HepG2 (cell line): ENCODE results near the gene CDC27.

Experiments used
- BRCA1 ChIP-seq: sonication (generic); formaldehyde crosslinking; IDR thresholded peaks from 2 replicates; pipeline ENCODE4 v1.4.0; 2020; ENCODE audit warnings: missing genetic modification reagents
- ETV6 ChIP-seq: sonication (generic); formaldehyde crosslinking; conservative IDR thresholded peaks from 2 replicates; pipeline ENCODE4 v1.4.0; 2020; ENCODE audit warnings: missing genetic modification reagents
- HOXD1 ChIP-seq: sonication (generic); formaldehyde crosslinking; IDR thresholded peaks from 2 replicates; pipeline ENCODE4 v1.5.0; 2020; ENCODE audit warnings: missing genetic modification reagents
- IRF2 ChIP-seq: IDR thresholded peaks from 2 replicates; pipeline ENCODE4 v1.6.1; 2018; ENCODE audit warnings: missing genetic modification reagents, missing compliant biosample characterization
- KAT2B ChIP-seq: fragments of 150-350 bp; IDR thresholded peaks from 2 replicates; pipeline ENCODE4 v1.6.1; 2014; ENCODE audit warnings: low read depth, low read length, borderline replicate concordance
- NCOA2 ChIP-seq: sonication (generic); formaldehyde crosslinking; IDR thresholded peaks from 2 replicates; pipeline ENCODE4 v1.8.0; 2022; ENCODE audit warnings: inconsistent platforms
- PRPF4 ChIP-seq: fragments of 200-400 bp; formaldehyde crosslinking; IDR thresholded peaks from 2 replicates; pipeline ENCODE4 v1.6.1; 2016; ENCODE audit warnings: low read length, low read depth; ENCODE audit not compliant: poor library complexity, severe bottlenecking
- ZNF577 ChIP-seq: sonication (generic); formaldehyde crosslinking; IDR thresholded peaks from 2 replicates; pipeline ENCODE4 v1.4.0; 2020; ENCODE audit warnings: mild to moderate bottlenecking, low read depth, missing genetic modification reagents, borderline replicate concordance
- TF ChIP-seq, protein P1 (sequence below): sonication (generic); formaldehyde crosslinking; IDR thresholded peaks from 2 replicates; pipeline ENCODE4 v1.5.0; 2020; ENCODE audit warnings: mild to moderate bottlenecking, missing genetic modification reagents, moderate library complexity
- TF ChIP-seq, protein P2 (sequence below): sonication (generic); formaldehyde crosslinking; IDR thresholded peaks from 2 replicates; pipeline ENCODE4 v1.8.0; 2022; ENCODE audit warnings: low read depth, missing genetic modification reagents

DNA sequence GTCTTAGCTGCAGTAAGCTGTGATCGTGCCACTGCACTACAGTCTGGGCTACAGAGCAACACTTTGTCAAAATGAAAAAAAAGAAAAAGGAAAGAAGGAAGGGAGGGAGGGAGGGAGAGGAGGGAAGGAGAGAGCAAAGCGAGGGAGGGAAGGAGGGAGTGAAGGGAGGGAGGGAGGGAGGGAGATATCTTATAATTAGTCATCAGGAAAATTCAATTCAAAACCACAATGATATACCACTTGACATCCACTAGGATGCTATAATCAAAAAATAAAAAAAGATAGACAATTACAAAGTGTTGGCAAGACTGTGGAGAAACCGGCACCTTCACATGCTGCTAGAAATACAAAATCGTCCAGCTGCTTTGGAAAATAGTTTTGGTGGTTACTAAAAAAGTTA lies 93.8 kb downstream of the CDC27 start:
- TF ChIP-seq BRCA1 (CRISPR knock-in tag) (no peak), PRPF4 (no peak), ZNF577 (CRISPR knock-in tag) (no peak), KAT2B (no peak), HOXD1 (CRISPR knock-in tag) (no peak), IRF2 (CRISPR knock-in tag) (no peak), NCOA2 (CRISPR knock-in tag) (no peak), ETV6 (CRISPR knock-in tag) (no peak)
- TF ChIP-seq, protein P1, sequence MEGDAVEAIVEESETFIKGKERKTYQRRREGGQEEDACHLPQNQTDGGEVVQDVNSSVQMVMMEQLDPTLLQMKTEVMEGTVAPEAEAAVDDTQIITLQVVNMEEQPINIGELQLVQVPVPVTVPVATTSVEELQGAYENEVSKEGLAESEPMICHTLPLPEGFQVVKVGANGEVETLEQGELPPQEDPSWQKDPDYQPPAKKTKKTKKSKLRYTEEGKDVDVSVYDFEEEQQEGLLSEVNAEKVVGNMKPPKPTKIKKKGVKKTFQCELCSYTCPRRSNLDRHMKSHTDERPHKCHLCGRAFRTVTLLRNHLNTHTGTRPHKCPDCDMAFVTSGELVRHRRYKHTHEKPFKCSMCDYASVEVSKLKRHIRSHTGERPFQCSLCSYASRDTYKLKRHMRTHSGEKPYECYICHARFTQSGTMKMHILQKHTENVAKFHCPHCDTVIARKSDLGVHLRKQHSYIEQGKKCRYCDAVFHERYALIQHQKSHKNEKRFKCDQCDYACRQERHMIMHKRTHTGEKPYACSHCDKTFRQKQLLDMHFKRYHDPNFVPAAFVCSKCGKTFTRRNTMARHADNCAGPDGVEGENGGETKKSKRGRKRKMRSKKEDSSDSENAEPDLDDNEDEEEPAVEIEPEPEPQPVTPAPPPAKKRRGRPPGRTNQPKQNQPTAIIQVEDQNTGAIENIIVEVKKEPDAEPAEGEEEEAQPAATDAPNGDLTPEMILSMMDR (CRISPR knock-in tag): no peak
- TF ChIP-seq, protein P2, sequence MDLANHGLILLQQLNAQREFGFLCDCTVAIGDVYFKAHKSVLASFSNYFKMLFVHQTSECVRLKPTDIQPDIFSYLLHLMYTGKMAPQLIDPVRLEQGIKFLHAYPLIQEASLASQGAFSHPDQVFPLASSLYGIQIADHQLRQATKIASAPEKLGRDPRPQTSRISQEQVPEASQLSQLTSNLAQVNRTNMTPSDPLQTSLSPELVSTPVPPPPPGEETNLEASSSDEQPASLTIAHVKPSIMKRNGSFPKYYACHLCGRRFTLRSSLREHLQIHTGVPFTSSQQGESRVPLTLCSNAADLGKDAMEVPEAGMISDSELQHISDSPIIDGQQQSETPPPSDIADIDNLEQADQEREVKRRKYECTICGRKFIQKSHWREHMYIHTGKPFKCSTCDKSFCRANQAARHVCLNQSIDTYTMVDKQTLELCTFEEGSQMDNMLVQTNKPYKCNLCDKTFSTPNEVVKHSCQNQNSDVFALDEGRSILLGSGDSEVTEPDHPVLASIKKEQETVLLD: no peak
